GM23338 (cell line): ENCODE measurements around the gene JAZF1. TPM values are rescaled to one million over a fixed set of nuclear protein-coding genes. Genes with fewer than 3 reads are reported as not detected.

Experiments used
- ATAC-seq: fragments of 200-7000 bp; cut with Tn5 transposase; 3 replicates; pipeline ENCODE4 v1.9.1; 2020
- DNase-seq: peaks from one replicate; pipeline ENCODE4 v3.0.0-alpha.2; 2015; ENCODE audit warnings: low spot score
- H2AFZ ChIP-seq: fragments of 200-600 bp; sonication (generic); 2 replicates; pipeline ENCODE4 v1.8.0; 2016; ENCODE audit warnings: antibody characterized with exemption, mild to moderate bottlenecking, moderate library complexity
- H3F3A ChIP-seq: fragments of 200-600 bp; sonication (generic); replicated peaks from 2 replicates; pipeline ENCODE4 v1.8.0; 2017; ENCODE audit warnings: antibody characterized with exemption, mixed run types, low read depth
- H3K27ac ChIP-seq: fragments of 200-600 bp; sonication (generic); 2 replicates; pipeline ENCODE4 v1.6.1; 2016; ENCODE audit warnings: low read depth
- H3K27me3 ChIP-seq: fragments of 200-600 bp; sonication (generic); 2 replicates; pipeline ENCODE4 v1.8.0; 2016; ENCODE audit warnings: mild to moderate bottlenecking, mixed run types, moderate library complexity; ENCODE audit not compliant: insufficient read depth
- H3K36me3 ChIP-seq: fragments of 200-600 bp; sonication (generic); 2 replicates; pipeline ENCODE4 v1.8.0; 2016; ENCODE audit warnings: mild to moderate bottlenecking; ENCODE audit not compliant: insufficient read depth
- H3K4me1 ChIP-seq: fragments of 200-600 bp; sonication (generic); 2 replicates; pipeline ENCODE4 v1.8.0; 2016; ENCODE audit warnings: mild to moderate bottlenecking, moderate library complexity; ENCODE audit not compliant: insufficient read depth
- H3K4me2 ChIP-seq: fragments of 200-600 bp; sonication (generic); 2 replicates; pipeline ENCODE4 v1.7.1; 2017; ENCODE audit warnings: mixed run types
- H3K4me3 ChIP-seq: fragments of 200-600 bp; sonication (generic); 2 replicates; pipeline ENCODE4 v1.6.1; 2016; ENCODE audit warnings: mixed run types
- H3K79me2 ChIP-seq: fragments of 200-600 bp; sonication (generic); replicated peaks from 2 replicates; pipeline ENCODE4 v1.8.0; 2017; ENCODE audit warnings: mild to moderate bottlenecking; ENCODE audit not compliant: insufficient read depth
- H3K9me2 ChIP-seq: fragments of 200-600 bp; sonication (generic); 2 replicates; pipeline ENCODE4 v1.8.0; 2017; ENCODE audit not compliant: insufficient read depth
- H4K20me1 ChIP-seq: fragments of 200-600 bp; sonication (generic); replicated peaks from 2 replicates; pipeline ENCODE4 v1.8.0; 2017; ENCODE audit warnings: mild to moderate bottlenecking; ENCODE audit not compliant: insufficient read depth
- H3K27ac Mint-ChIP-seq: 2 replicates; pipeline ENCODE4 v1.8.0; 2020; ENCODE audit warnings: inconsistent platforms, mild to moderate bottlenecking, moderate library complexity, mixed read lengths
- H3K27me3 Mint-ChIP-seq: 3 replicates; pipeline ENCODE4 v1.8.0; 2022; ENCODE audit warnings: low read depth, mild to moderate bottlenecking, moderate library complexity, mixed read lengths, inconsistent platforms; ENCODE audit not compliant: insufficient read depth, poor library complexity
- H3K36me3 Mint-ChIP-seq: 3 replicates; pipeline ENCODE4 v1.8.0; 2021; ENCODE audit warnings: low read depth, mild to moderate bottlenecking, inconsistent platforms, moderate library complexity, mixed read lengths
- H3K4me1 Mint-ChIP-seq: 3 replicates; pipeline ENCODE4 v1.8.0; 2020; ENCODE audit warnings: mild to moderate bottlenecking, inconsistent platforms, mixed read lengths
- H3K4me3 Mint-ChIP-seq: 3 replicates; pipeline ENCODE4 v1.8.0; 2021; ENCODE audit warnings: moderate library complexity, mild to moderate bottlenecking, inconsistent platforms, mixed read lengths
- H3K9me3 Mint-ChIP-seq: 3 replicates; pipeline ENCODE4 v1.8.0; 2020; ENCODE audit warnings: moderate library complexity, mild to moderate bottlenecking, inconsistent platforms, mixed read lengths
- CREB1 ChIP-seq: fragments of 250-450 bp; sonication (Bioruptor Pico); IDR thresholded peaks from 2 replicates; pipeline ENCODE4 v1.5.0; 2020; ENCODE audit warnings: low read depth, mild to moderate bottlenecking, moderate library complexity
- EZH2 ChIP-seq: fragments of 200-600 bp; sonication (generic); IDR thresholded peaks from one replicate; pipeline ENCODE4 v1.8.0; 2017; ENCODE audit warnings: antibody characterized with exemption, mild to moderate bottlenecking, low read depth; ENCODE audit not compliant: unreplicated experiment
- EZH2phosphoT487 ChIP-seq: fragments of 200-600 bp; sonication (generic); IDR thresholded peaks from one replicate; pipeline ENCODE4 v1.8.1; 2018; ENCODE audit warnings: antibody characterized with exemption; ENCODE audit not compliant: unreplicated experiment
- JUNB ChIP-seq: IDR thresholded peaks from one replicate; pipeline ENCODE4 v1.6.1; 2016; ENCODE audit warnings: antibody characterized with exemption; ENCODE audit not compliant: unreplicated experiment
- NANOG ChIP-seq: IDR thresholded peaks from 2 replicates; pipeline ENCODE4 v1.6.1; 2016; ENCODE audit warnings: antibody characterized with exemption, borderline replicate concordance
- POLR2AphosphoS5 ChIP-seq: IDR thresholded peaks from 2 replicates; pipeline ENCODE4 v1.6.1; 2016; ENCODE audit warnings: antibody characterized with exemption, low read depth
- REST ChIP-seq: IDR thresholded peaks from one replicate; pipeline ENCODE4 v1.6.1; 2018; ENCODE audit warnings: antibody characterized with exemption; ENCODE audit not compliant: unreplicated experiment
- STAT1 ChIP-seq: IDR thresholded peaks from one replicate; pipeline ENCODE4 v1.6.1; 2016; ENCODE audit warnings: antibody characterized with exemption; ENCODE audit not compliant: unreplicated experiment
- ZNF114 ChIP-seq: fragments of 250-450 bp; sonication (Bioruptor Pico); IDR thresholded peaks from 2 replicates; pipeline ENCODE4 v1.5.0; 2020; ENCODE audit warnings: mild to moderate bottlenecking, moderate library complexity
- ZNF331 ChIP-seq: fragments of 250-450 bp; sonication (Bioruptor Pico); IDR thresholded peaks from 2 replicates; pipeline ENCODE4 v1.5.0; 2020; ENCODE audit warnings: low read depth, mild to moderate bottlenecking, moderate library complexity
- ZNF462 ChIP-seq: fragments of 250-450 bp; sonication (Bioruptor Pico); IDR thresholded peaks from 2 replicates; pipeline ENCODE4 v1.5.0; 2020; ENCODE audit warnings: mild to moderate bottlenecking, moderate library complexity
- polyA plus RNA-seq: library from polyadenylated mRNA; unstranded; fragments of >200 nt; fragmentation: Nextera tagmentation; extraction: Ambion mirVana; gene quantifications from 2 replicates; pipeline ENCODE4 v1.2.1, GENCODE V29; 2016
- total RNA-seq: library from RNA; depleted of rRNA; stranded (reverse); fragments of >200 nt; shearing (Covaris generic); gene quantifications from 2 replicates; pipeline ENCODE4 v1.2.3, GENCODE V29; 2014
- TF ChIP-seq, protein P1 (sequence below), 2 experiments: fragments of 200-600 bp in 1 of 2; sonication (generic) in 1 of 2; conservative IDR thresholded peaks; 2 replicates each; pipeline versions ENCODE4 v1.5.1 to v1.6.1; 2016 to 2017; ENCODE audit warnings: antibody characterized with exemption in 2 of 2, low read depth in 2 of 2, mild to moderate bottlenecking in 2 of 2, moderate library complexity in 1 of 2
- TF ChIP-seq, protein P2 (sequence below): IDR thresholded peaks from 2 replicates; pipeline ENCODE4 v1.6.1; 2016; ENCODE audit warnings: antibody characterized with exemption

JAZF1 gene
- total and polyA plus RNA-seq, 2 experiments from 2014 or later, result 12.2 to 22.2 TPM

- no peaks in the 10 kb centered on the region for H3F3A ChIP-seq
- ATAC-seq (no peak), DNase-seq (no peak)
- H3K27me3 ChIP-seq, result no peaks in the 10 kb centered on the region
- peaks cover 5% of the 10 kb centered on the region; the same call in 1 of the 2 replicates for H3K79me2 ChIP-seq
- H3K36me3 Mint-ChIP-seq, result no peaks in the 10 kb centered on the region
- H3K4me1 Mint-ChIP-seq, result no peaks in the 10 kb centered on the region; the same call in 2 of the 3 replicates
- no peak overlapping the region for H3K4me2 ChIP-seq
- H3K36me3 ChIP-seq, result no peaks in the 10 kb centered on the region
- no peak overlapping the region for H3K4me3 ChIP-seq
- H3K27me3 Mint-ChIP-seq, result no peaks in the 10 kb centered on the region
- no peaks in the 10 kb centered on the region for H3K4me1 ChIP-seq
- TF ChIP-seq REST (no peak), ZNF331 (no peak), STAT1 (no peak), NANOG (no peak), ZNF462 (no peak), ZNF114 (no peak), JUNB (no peak), EZH2 (no peak), POLR2AphosphoS5 (no peak), EZH2phosphoT487 (no peak), CREB1 (CRISPR knock-in tag) (no peak)
- TF ChIP-seq, protein P1, sequence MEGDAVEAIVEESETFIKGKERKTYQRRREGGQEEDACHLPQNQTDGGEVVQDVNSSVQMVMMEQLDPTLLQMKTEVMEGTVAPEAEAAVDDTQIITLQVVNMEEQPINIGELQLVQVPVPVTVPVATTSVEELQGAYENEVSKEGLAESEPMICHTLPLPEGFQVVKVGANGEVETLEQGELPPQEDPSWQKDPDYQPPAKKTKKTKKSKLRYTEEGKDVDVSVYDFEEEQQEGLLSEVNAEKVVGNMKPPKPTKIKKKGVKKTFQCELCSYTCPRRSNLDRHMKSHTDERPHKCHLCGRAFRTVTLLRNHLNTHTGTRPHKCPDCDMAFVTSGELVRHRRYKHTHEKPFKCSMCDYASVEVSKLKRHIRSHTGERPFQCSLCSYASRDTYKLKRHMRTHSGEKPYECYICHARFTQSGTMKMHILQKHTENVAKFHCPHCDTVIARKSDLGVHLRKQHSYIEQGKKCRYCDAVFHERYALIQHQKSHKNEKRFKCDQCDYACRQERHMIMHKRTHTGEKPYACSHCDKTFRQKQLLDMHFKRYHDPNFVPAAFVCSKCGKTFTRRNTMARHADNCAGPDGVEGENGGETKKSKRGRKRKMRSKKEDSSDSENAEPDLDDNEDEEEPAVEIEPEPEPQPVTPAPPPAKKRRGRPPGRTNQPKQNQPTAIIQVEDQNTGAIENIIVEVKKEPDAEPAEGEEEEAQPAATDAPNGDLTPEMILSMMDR (conservative IDR thresholded peaks at IDR 0.05; ENCODE audit: low read depth in 2 of 2), result no peak
- TF ChIP-seq, protein P2, sequence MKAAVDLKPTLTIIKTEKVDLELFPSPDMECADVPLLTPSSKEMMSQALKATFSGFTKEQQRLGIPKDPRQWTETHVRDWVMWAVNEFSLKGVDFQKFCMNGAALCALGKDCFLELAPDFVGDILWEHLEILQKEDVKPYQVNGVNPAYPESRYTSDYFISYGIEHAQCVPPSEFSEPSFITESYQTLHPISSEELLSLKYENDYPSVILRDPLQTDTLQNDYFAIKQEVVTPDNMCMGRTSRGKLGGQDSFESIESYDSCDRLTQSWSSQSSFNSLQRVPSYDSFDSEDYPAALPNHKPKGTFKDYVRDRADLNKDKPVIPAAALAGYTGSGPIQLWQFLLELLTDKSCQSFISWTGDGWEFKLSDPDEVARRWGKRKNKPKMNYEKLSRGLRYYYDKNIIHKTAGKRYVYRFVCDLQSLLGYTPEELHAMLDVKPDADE, result no peak
- no peaks in the 10 kb centered on the region for H3K9me3 Mint-ChIP-seq
- H3K4me3 Mint-ChIP-seq, result no peak overlapping the region
- H3K9me2 ChIP-seq, result no peaks in the 10 kb centered on the region
- H3K27ac ChIP-seq, result no peak overlapping the region
- H2AFZ ChIP-seq, result no peak overlapping the region
- no peak overlapping the region for H3K27ac Mint-ChIP-seq
- no peaks in the 10 kb centered on the region; the same call in 1 of the 2 replicates for H4K20me1 ChIP-seq
Observed at GRCh38 chr7:28005847-28006231, 174.8 kb downstream of the JAZF1 start.
